ENCODE measurements around the gene S100PBP.
A peak's percentile ranks its signal among the peaks of the same experiment; 100 is the strongest.
"Not testable (repeated sequence)": the region's sequence is repeated elsewhere in the genome, so short reads cannot be mapped to it uniquely, and the experiment has no call there.

S100PBP gene

GRCh38 chr1:32786856-32787255, 30.6 kb upstream of the S100PBP start:
- no peak for DNase-seq

DNA sequence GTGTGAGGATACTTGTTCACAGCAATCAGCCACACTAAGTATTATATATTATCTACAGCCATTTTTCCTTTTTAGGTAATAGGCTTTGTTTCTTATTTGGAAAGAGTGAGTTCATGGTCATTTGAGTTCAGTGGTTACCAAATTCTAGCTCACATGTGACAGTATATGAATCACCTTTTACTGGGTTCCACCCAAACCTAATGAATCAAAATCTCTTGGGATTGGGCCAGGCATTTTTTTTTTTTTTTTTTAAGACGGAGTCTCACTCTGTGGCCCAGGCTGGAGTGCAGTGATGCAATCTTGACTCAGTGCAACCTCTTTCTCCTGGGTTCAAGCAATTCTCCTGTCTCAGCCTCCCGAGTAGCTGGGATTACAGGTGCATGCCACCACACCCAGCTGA, 28.1 kb upstream of the S100PBP start:
- DNase-seq, result not testable (repeated sequence)

- DNase-seq, result no peak
These were observed 25.6 kb upstream of the S100PBP start for GRCh38 chr1:32791881-32792280.

DNA sequence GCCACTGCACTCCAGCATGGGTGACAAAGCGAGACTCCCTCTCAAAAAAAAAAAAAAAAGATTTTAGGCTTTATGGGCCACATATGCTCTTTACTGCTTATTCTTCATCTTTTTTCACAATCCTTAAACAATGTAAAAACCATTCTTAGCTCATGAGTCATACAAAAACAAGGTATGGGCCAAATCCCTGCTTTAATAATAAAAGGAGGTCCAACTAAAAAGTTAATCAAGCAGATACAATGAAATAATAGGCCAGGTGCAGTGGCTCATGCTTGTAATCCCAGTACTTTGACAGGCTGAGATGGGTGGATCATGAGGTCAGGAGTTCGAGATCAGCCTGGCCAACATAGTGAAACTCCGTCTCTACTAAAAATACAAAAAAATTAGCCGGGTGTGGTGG, 21.7 kb upstream of the S100PBP start:
- not testable (repeated sequence) for DNase-seq

DNA sequence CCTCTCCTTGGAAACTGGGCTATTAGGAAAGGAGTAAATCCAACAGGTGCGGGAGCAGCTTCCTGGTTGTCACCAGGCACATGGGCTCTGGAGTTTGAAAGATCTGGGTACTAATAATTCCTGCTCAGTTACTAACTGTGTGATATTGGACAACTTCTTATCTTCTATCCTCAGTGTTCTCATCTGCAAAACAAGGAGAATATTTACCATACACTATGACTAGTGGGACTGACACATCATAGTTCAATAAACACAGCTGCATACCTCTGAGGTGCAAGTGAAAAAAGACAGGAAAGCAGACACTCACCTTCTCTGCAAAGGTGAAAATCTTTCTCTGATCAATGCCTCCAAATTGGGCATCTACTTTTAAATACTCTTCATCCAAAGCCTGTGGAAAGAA, 20.0 kb upstream of the S100PBP start:
- DNase-seq, result no peak

- no peak for DNase-seq
These were observed 19.3 kb upstream of the S100PBP start for GRCh38 chr1:32798191-32798590.

DNA sequence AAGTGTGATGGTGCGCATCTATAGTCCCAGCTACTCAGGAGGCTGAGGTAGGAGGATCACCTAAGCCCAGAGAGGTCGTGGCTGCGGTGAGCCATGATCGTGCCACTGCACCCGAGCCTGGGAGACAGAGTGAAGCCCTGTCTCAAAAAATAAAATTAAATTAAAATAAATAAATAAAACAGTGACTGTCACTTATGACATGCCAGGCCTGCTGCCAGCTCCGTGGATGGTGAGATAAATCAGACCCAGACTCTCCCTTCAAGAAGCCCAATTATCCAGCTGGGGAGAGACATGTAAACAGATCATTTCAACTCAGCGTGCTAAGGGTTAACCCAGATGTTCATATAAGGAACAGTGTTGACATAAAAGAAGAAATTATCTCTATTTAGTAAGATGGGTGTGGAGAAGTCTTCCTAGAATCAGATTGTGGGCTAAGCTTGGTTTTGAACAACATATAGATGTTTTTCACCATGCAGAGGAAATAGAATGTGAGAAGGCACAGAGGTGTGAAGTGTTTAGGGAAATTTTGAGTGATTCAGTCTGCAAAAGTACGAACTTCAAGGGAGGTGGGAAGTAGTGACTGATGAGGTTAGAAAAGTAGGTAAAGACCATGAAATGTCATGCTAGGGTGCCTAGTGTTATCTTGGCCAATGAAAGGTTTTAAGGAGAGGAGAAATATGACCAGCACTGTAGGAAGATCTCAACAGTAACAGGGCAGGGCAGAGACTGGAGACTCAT, 18.6 kb upstream of the S100PBP start:
- DNase-seq, result peak; percentile 15

DNA sequence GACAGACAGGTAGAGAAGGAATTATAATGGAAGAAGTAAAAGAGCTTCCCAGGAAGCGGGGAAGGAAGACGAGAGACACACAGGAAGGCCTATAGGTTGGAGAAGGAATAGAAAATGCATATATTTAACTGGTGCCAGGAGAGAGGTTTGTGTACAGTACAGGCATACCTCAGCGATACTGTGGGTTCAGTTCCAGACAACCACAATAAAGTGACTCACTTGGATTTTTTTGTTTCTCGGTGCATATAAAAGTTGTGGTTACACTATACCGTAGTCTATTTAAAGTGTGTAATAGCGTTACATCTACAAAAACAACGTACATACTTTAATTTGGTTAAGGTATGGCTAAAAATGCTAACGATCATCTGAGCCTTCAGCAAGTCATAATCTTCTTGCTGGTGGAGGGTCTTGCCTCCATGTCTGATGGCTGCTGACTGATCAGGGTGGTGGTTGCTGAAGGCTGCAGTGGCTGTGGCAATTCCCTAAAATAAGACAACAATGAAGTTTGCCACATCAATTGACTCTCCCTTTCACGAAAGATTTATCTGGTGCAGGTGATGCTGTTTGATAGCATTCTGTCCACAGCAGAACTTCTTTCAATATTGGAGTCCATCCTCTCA, 16.2 kb upstream of the S100PBP start:
- peak; percentile 52 for DNase-seq

DNA sequence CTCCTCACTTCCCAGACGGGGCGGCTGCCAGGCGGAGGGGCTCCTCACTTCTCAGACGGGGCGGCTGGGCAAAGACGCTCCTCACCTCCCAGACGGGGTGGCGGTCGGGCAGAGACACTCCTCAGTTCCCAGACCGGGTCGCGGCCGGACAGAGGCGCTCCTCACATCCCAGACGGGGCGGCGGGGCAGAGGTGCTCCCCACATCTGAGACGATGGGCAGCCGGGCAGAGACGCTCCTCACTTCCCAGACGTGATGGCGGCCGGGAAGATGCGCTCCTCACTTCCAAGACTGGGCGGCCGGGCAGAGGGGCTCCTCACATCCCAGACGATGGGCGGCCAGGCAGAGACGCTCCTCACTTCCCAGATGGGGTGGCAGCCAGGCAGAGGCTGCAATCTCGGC, 13.0 kb upstream of the S100PBP start:
- not testable (repeated sequence) for DNase-seq

- no peak for DNase-seq
These were observed 11.2 kb upstream of the S100PBP start for GRCh38 chr1:32806290-32806689.

DNA sequence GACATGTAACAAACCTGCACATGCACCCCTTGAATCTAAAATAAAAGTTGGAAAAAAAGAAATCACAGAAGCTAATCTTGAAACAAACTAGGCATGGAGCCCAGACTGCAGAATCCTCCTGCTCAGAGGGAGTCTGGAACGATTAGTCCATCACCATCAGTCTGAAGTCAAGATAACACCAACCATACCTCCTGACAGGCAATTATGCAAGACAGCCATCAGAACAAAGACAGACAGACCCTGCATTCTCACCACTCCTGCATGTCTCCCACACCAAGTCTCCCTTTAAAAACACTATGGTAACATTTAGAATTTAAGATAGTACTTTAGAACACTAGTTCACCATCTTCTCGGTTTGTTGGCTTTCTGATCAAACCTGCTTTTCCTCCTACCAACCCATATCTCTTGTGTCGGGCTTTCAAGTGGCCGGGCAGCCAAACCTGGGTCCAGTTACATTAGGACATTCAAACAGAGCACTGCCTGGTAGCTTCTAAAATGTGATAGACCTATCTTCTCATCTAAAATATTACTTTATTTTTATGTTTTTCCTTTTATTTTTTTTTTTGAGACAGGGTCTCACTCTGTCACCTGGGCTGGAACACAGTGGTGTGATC, 10.4 kb upstream of the S100PBP start:
- DNase-seq, result no peak

- DNase-seq, result no peak
These were observed 8.9 kb upstream of the S100PBP start for GRCh38 chr1:32808580-32808979.

GRCh38 chr1:32810358-32810757, 7.1 kb upstream of the S100PBP start:
- DNase-seq, result no peak

DNA sequence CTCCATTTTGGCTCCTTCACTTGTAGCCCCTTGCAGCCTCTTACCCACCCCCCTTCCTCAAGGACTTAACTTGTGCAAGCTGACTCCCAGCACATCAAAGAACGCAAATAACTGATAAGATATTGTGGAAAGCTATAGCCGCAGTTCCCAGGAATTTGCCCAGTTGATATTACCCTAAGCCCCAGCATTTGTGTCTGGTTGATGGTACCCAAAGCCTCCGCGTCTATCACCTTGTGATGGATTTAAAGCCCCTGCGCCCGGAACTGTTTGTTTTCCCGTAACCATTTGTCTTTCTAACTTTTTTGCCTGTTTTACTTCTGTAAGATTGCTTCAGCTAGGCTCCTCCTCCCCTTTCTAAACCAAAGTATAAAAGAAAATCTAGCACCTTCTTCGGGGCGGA, 6.2 kb upstream of the S100PBP start:
- no peak for DNase-seq

DNA sequence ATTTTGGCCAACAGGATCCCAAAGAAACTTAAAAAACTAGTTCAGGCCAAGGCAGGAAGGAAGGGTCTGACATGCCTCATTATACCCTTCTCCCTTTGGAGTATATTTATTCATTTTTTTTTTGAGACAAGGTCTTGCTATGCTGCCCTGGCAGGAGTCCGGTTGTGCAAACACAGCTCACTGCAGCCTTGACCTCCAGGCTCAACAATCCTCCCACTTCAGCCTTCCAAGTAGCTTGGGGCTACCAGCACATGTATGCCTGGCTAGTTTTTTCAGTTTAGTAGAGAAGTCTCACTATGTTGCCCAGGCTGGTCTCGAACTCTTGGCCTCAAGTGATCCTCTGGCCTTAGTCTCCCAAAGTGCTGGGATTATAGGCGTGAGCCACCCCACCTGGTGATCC, 5.5 kb upstream of the S100PBP start:
- DNase-seq, result no peak

DNA sequence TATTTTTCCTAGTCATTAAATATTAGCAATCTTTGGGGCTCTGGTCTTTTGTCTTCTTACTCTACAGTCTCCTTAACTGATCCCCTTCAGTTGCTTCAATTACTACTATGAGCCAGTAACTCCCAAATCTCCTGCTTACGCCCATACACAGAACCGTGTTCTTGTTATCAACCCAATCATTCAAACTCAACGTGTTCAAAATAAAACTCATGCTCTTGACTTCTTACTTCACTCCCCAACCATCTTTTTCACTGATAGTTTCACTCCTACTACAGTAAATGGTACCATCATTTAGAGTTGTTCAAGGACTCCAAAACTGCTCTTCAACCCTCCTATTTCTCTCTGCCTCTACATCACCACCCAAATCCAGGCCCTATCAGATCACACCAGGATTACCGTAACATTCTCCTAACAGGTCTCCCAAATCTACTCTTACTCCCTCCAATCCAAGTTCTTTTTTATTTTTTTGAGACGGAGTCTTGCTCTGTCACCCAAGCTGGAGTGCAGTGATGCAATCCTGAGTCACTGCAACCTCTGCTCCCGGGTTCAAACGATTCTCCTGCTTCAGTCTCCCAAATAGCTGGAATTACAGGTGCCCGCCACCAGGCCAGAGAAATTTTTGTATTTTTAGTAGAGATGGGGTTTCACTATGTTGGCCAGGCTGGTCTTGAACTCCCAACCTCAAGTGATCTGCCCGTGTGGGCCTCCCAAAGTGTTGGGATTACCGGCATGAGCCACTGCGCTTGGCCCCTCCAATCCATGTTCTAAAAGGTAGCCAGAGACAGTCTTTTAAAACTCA, 3.3 kb upstream of the S100PBP start:
- DNase-seq, result no peak

DNA sequence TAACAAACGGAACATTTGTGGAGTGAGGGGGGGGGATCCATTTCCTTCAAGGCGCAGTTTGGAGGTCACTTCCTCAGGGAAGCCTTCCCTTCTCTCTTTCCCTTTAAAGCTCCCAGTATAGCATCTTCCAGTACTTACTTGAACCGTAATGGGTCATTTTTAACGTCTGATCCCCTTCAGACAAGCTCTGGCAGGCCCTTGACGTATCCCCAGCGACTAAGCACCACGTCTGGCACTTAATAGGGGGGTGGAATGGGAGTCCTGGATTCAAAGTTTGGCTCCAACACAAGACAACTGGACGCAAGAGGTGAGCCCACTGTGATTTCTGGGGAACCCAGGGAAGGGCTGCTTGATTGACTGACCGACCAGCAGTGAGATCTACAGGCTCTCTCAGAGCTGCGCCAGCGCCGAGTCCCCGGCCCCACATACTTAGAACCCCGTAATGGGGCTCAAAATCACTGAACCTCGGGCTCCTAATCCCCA, 736 bp upstream of the S100PBP start:
- no peak for DNase-seq

DNA sequence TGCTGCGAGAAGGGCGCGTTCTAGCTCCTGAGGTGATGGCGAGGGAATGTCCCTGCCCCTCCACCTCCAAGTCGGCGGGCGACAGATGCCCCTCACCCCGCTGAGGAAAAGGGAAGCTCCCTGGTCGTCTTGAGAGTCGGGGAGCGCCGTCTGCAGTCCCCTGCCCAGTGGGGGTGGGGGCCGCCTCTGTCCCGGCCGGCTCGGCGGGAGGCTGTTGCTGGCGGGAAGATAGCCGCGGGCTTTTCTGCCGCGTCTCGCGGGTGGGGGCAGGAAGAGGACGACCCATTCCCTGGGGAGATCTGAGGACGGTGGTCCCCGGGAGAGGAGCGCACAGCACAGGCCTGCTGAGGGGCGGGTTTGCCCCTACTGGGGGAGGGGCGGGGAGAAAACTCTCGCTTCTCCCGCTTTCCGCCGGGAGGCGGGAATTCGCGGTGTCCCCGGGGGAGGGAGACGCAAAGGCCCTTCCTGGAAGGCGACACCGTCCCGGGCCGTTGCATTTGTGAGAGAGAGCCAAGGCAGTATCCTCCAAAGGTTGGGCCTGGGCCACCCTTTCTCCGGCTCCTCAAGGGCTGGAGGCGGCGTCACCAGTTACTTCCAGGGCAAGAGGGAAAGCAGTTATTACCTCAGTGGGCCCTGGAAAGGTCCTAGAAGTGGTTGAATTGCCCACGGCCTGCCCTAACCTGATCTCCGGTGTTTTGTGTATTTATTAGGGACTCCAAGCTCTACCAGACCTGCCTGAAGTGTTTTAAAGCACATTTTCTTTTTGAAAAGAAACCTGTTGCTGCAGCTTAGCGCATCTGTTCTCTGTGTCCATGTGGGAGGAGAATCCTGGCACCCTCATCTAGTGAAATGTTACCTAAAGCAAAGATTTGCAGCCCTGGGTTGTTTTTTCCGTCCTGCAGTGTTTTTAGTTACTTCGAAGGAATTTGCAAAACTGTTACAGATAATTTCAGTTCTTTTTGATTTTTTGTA, 648 bp downstream of the S100PBP start:
- peak; percentile 35 for DNase-seq

- DNase-seq, result peak; percentile 13
These were observed 1.5 kb downstream of the S100PBP start for GRCh38 chr1:32818804-32819541.

DNA sequence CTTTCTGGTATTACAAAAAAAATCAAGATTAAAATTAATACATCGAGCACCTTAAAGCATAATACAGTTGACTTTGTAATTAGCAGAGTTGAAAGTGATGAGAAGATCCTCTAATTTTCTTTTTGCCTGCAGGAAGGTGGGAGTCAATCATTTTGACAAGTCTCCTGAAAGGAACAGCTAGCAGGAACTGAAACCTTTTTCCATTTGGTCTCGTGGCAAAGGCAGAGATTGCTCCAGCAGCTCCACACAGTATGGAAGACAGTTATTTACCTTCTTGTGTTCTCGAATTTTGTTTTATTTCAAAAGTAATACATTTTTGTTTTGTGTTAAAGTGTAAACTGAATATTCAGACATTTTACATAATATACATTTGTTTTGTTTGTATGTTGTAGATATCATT, 7.7 kb downstream of the S100PBP start:
- DNase-seq, result no peak

- no peak for DNase-seq
These were observed 10.9 kb downstream of the S100PBP start for GRCh38 chr1:32828341-32828740.

Measured in activated naive CD4-positive, alpha-beta T cell treated with Interleukin-2 at 50 U/mL for 16 hours (primary cell).